ENCODE measurements around the gene CELSR1.

GRCh38 chr22:46461566-46462180 is 75.7 kb downstream of the CELSR1 start:
- TF ChIP-seq, protein P1, sequence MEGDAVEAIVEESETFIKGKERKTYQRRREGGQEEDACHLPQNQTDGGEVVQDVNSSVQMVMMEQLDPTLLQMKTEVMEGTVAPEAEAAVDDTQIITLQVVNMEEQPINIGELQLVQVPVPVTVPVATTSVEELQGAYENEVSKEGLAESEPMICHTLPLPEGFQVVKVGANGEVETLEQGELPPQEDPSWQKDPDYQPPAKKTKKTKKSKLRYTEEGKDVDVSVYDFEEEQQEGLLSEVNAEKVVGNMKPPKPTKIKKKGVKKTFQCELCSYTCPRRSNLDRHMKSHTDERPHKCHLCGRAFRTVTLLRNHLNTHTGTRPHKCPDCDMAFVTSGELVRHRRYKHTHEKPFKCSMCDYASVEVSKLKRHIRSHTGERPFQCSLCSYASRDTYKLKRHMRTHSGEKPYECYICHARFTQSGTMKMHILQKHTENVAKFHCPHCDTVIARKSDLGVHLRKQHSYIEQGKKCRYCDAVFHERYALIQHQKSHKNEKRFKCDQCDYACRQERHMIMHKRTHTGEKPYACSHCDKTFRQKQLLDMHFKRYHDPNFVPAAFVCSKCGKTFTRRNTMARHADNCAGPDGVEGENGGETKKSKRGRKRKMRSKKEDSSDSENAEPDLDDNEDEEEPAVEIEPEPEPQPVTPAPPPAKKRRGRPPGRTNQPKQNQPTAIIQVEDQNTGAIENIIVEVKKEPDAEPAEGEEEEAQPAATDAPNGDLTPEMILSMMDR (IDR thresholded peaks at IDR 0.05), result no peak
- no peak for TF ChIP-seq POLR2AphosphoS5 (IDR thresholded peaks at IDR 0.05)
